ENCODE data around the gene KRTAP4-6. TPM values are rescaled to one million over a fixed set of nuclear protein-coding genes. Genes with fewer than 3 reads are reported as not detected.

Gene KRTAP4-6
- total and polyA plus RNA-seq, 2 of the 13 experiments (the other 11 are each of a cell fraction or from before 2014, with no cell fraction given): not detected

- in situ Hi-C loops (cut with HindIII; ENCODE audit: extremely low pct_ligation_motif_present, low pct_unique_long_range_greater_than_20kb) (no loop called here), intact Hi-C loops (cut with micrococcal nuclease; ENCODE audit: unreplicated experiment) (no loop called here)
- POLR2A ChIA-PET: no interaction called here
- ATAC-seq: no peak
- no peak overlapping the region for H3K4me2 ChIP-seq (ENCODE audit: low read depth, low read length)
- no peak overlapping the region for H3K27ac ChIP-seq (ENCODE audit: extremely low read length, insufficient read depth, low read length)
- BruUV-seq (replicated peaks): no TSS peak
- FAIRE-seq: no peak
- no peaks in the 10 kb centered on the region for H3K79me2 ChIP-seq (ENCODE audit: insufficient read depth, low read length)
- H3K4me1 ChIP-seq (ENCODE audit: insufficient read depth, low read length): no peaks in the 10 kb centered on the region
- no peaks in the 10 kb centered on the region for H3K36me3 ChIP-seq (replicated peaks in 1 of 2; ENCODE audit: control insufficient read depth in 1 of 2, insufficient read depth in 2 of 2, low read length in 2 of 2)
- H3K4me3 ChIP-seq (replicated peaks in 1 of 3; ENCODE audit: insufficient read depth in 1 of 3, low read depth in 2 of 3, low read length in 3 of 3): no peak overlapping the region
- H2AFZ ChIP-seq (ENCODE audit: low read length): no peak overlapping the region
- WGBS (ENCODE audit: low lambda C conversion rate): 91% methylated on average over 1 of the region's 1 CpG
- no peak for DNase-seq (ENCODE audit: low spot score)
- no peak overlapping the region for H3K9ac ChIP-seq (ENCODE audit: insufficient read depth, low read depth, low read length)
- CTCF ChIA-PET (ENCODE audit: low intra/inter-chr PET ratio, low total read pairs): no interaction called here
- H4K20me1 ChIP-seq (ENCODE audit: insufficient read depth, low read length): no peaks in the 10 kb centered on the region
- H3K27me3 ChIP-seq (ENCODE audit: control insufficient read depth in 1 of 2, insufficient read depth in 2 of 2, low read length in 2 of 2): peaks cover 0 to 5% of the 10 kb centered on the region in 2 experiments; a peak in 2 of 5 replicates
- no peaks in the 10 kb centered on the region for H3K9me3 ChIP-seq (ENCODE audit: low read length)
- no peak for TF ChIP-seq HMG20A (CRISPR knock-in tag; IDR thresholded peaks at IDR 0.05; ENCODE audit: borderline replicate concordance)
- no peak for TF ChIP-seq THRA (CRISPR knock-in tag; IDR thresholded peaks at IDR 0.05; ENCODE audit: borderline replicate concordance)
- no peak for TF ChIP-seq ARID5B (CRISPR knock-in tag; IDR thresholded peaks at IDR 0.05)
- no peak for TF ChIP-seq ZNF775 (CRISPR knock-in tag; IDR thresholded peaks at IDR 0.05; ENCODE audit: borderline replicate concordance)
- TF ChIP-seq TOPORS (CRISPR knock-in tag; IDR thresholded peaks at IDR 0.05): no peak
- no peak for TF ChIP-seq ZBTB14 (CRISPR knock-in tag; IDR thresholded peaks at IDR 0.05)
- no peak for TF ChIP-seq RBM22 (optimal IDR thresholded peaks at IDR 0.05; ENCODE audit: low read length)
- no peak for TF ChIP-seq ZNF691 (CRISPR knock-in tag; IDR thresholded peaks at IDR 0.05; ENCODE audit: borderline replicate concordance, low read depth)
- TF ChIP-seq ARNT2 (CRISPR knock-in tag; IDR thresholded peaks at IDR 0.05; ENCODE audit: low read depth): no peak
- no peak for TF ChIP-seq HNF4G (IDR thresholded peaks at IDR 0.05; ENCODE audit: borderline replicate concordance, low read depth, low read length)
- TF ChIP-seq HNF4G (CRISPR knock-in tag; IDR thresholded peaks at IDR 0.05; ENCODE audit: borderline replicate concordance, low read depth): no peak
- TF ChIP-seq ZNF335 (CRISPR knock-in tag; IDR thresholded peaks at IDR 0.05): no peak
- TF ChIP-seq GMEB1 (CRISPR knock-in tag; IDR thresholded peaks at IDR 0.05; ENCODE audit: borderline replicate concordance): no peak
- TF ChIP-seq NFIC (IDR thresholded peaks at IDR 0.05; ENCODE audit: low read length): no peak
- TF ChIP-seq ZNF670 (CRISPR knock-in tag; IDR thresholded peaks at IDR 0.05; ENCODE audit: borderline replicate concordance): no peak
These were observed 36.4 kb downstream of the KRTAP4-6 start for GRCh38 chr17:41103896-41104295.
